Neural progenitor cell (in vitro differentiated cells): Measurements from ENCODE around the gene MYOG. TPM values are rescaled to one million over a fixed set of nuclear protein-coding genes. Genes with fewer than 3 reads are reported as not detected.

Source experiments
- DNase-seq: peaks from one replicate; pipeline ENCODE4 v3.0.0-alpha.2; 2016; ENCODE audit warnings: low spot score
- H2AFZ ChIP-seq: fragments of 200-600 bp; sonication (generic); replicated peaks from 2 replicates; pipeline ENCODE4 v1.6.1; 2016; ENCODE audit warnings: antibody characterized with exemption
- H3F3A ChIP-seq: fragments of 200-600 bp; sonication (generic); 2 replicates; pipeline ENCODE4 v1.6.1; 2016; ENCODE audit warnings: antibody characterized with exemption, low read depth
- H3K27ac ChIP-seq: fragments of 200-600 bp; sonication (generic); 2 replicates; pipeline ENCODE4 v1.5.1; 2016; ENCODE audit warnings: mild to moderate bottlenecking
- H3K27me3 ChIP-seq: fragments of 200-600 bp; sonication (generic); 2 replicates; pipeline ENCODE4 v1.6.1; 2016; ENCODE audit warnings: mild to moderate bottlenecking, moderate library complexity
- H3K36me3 ChIP-seq: fragments of 200-600 bp; sonication (generic); 2 replicates; pipeline ENCODE4 v1.5.1; 2016
- H3K4me1 ChIP-seq: fragments of 200-600 bp; sonication (generic); 2 replicates; pipeline ENCODE4 v1.6.1; 2016; ENCODE audit warnings: mixed run types
- H3K4me2 ChIP-seq: fragments of 200-600 bp; sonication (generic); 2 replicates; pipeline ENCODE4 v1.6.1; 2016
- H3K4me3 ChIP-seq: fragments of 200-600 bp; sonication (generic); 2 replicates; pipeline ENCODE4 v1.5.1; 2016
- H3K79me2 ChIP-seq: fragments of 200-600 bp; sonication (generic); 2 replicates; pipeline ENCODE4 v1.6.1; 2016; ENCODE audit warnings: low read depth
- H3K9ac ChIP-seq: fragments of 200-600 bp; sonication (generic); 2 replicates; pipeline ENCODE4 v1.6.1; 2016
- H3K9me3 ChIP-seq: fragments of 200-600 bp; sonication (generic); 2 replicates; pipeline ENCODE4 v1.5.1; 2016; ENCODE audit warnings: low read depth
- H4K20me1 ChIP-seq: fragments of 200-600 bp; sonication (generic); 2 replicates; pipeline ENCODE4 v1.6.1; 2016; ENCODE audit warnings: low read depth
- H3K27ac Mint-ChIP-seq: 3 replicates; pipeline ENCODE4 v1.8.0; 2021; ENCODE audit warnings: mixed read lengths
- H3K27me3 Mint-ChIP-seq: 2 replicates; pipeline ENCODE4 v1.8.0; 2022; ENCODE audit warnings: low read depth, mild to moderate bottlenecking, inconsistent platforms, moderate library complexity, mixed read lengths; ENCODE audit not compliant: insufficient read depth
- H3K36me3 Mint-ChIP-seq: 3 replicates; pipeline ENCODE4 v1.8.0; 2021; ENCODE audit warnings: mixed read lengths
- H3K4me1 Mint-ChIP-seq: 3 replicates; pipeline ENCODE4 v1.8.0; 2021; ENCODE audit warnings: mixed read lengths
- H3K4me3 Mint-ChIP-seq: 3 replicates; pipeline ENCODE4 v1.8.0; 2021; ENCODE audit warnings: mild to moderate bottlenecking, moderate library complexity, mixed read lengths
- H3K9me3 Mint-ChIP-seq: 3 replicates; pipeline ENCODE4 v1.8.0; 2020; ENCODE audit warnings: mixed read lengths
- EZH2 ChIP-seq: fragments of 200-600 bp; sonication (generic); IDR thresholded peaks from 2 replicates; pipeline ENCODE4 v1.6.1; 2017; ENCODE audit warnings: antibody characterized with exemption, mild to moderate bottlenecking, moderate library complexity
- EZH2phosphoT487 ChIP-seq: fragments of 200-600 bp; sonication (generic); IDR thresholded peaks from 2 replicates; pipeline ENCODE4 v1.6.1; 2017; ENCODE audit warnings: antibody characterized with exemption
- total RNA-seq: library from RNA; depleted of rRNA; stranded (reverse); fragments of >200 nt; gene quantifications from 2 replicates; pipeline ENCODE4 v1.2.3, GENCODE V29; 2015; ENCODE audit warnings: low replicate concordance
- TF ChIP-seq, protein P1 (sequence below): fragments of 200-600 bp; sonication (generic); IDR thresholded peaks from 2 replicates; pipeline ENCODE4 v1.5.1; 2017; ENCODE audit warnings: antibody characterized with exemption, mild to moderate bottlenecking

The MYOG gene
- total RNA-seq, 1 donor from 2014 or later, result not detected

GRCh38 chr1:203100516-203100869 is 14.7 kb upstream of the MYOG start:
- Histone ChIP-seq H3K4me1 (no peaks in the 10 kb centered on the region), H3K27me3 (no peaks in the 10 kb centered on the region), H3K79me2 (no peaks in the 10 kb centered on the region), H3K4me3 (no peak overlapping the region), H4K20me1 (no peaks in the 10 kb centered on the region), H2AFZ (no peak overlapping the region), H3K9me3 (peaks cover 3% of the 10 kb centered on the region), H3K27ac (no peak overlapping the region), H3K9ac (no peak overlapping the region), H3F3A (no peaks in the 10 kb centered on the region), H3K36me3 (no peaks in the 10 kb centered on the region), H3K4me2 (no peak overlapping the region)
- Mint-ChIP-seq H3K36me3 (no peaks in the 10 kb centered on the region), H3K4me3 (no peak overlapping the region), H3K9me3 (peaks cover 15% of the 10 kb centered on the region), H3K27me3 (peaks cover 4% of the 10 kb centered on the region), H3K27ac (no peak overlapping the region), H3K4me1 (peaks cover 3% of the 10 kb centered on the region)
- DNase-seq, result no peak
- no peak for TF ChIP-seq EZH2phosphoT487
- TF ChIP-seq EZH2, result no peak
- TF ChIP-seq, protein P1, sequence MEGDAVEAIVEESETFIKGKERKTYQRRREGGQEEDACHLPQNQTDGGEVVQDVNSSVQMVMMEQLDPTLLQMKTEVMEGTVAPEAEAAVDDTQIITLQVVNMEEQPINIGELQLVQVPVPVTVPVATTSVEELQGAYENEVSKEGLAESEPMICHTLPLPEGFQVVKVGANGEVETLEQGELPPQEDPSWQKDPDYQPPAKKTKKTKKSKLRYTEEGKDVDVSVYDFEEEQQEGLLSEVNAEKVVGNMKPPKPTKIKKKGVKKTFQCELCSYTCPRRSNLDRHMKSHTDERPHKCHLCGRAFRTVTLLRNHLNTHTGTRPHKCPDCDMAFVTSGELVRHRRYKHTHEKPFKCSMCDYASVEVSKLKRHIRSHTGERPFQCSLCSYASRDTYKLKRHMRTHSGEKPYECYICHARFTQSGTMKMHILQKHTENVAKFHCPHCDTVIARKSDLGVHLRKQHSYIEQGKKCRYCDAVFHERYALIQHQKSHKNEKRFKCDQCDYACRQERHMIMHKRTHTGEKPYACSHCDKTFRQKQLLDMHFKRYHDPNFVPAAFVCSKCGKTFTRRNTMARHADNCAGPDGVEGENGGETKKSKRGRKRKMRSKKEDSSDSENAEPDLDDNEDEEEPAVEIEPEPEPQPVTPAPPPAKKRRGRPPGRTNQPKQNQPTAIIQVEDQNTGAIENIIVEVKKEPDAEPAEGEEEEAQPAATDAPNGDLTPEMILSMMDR, result no peak

- H3K9ac ChIP-seq, result no peak overlapping the region
- H3K36me3 Mint-ChIP-seq, result no peaks in the 10 kb centered on the region
- no peaks in the 10 kb centered on the region for H3K79me2 ChIP-seq
- H3K9me3 Mint-ChIP-seq, result peaks cover 19% of the 10 kb centered on the region
- no peaks in the 10 kb centered on the region for H3K27me3 ChIP-seq
- peaks cover 9% of the 10 kb centered on the region for H3K9me3 ChIP-seq
- TF ChIP-seq EZH2 (no peak), EZH2phosphoT487 (no peak)
- TF ChIP-seq, protein P1, result no peak
- H3K4me3 Mint-ChIP-seq, result no peak overlapping the region
- H4K20me1 ChIP-seq, result no peaks in the 10 kb centered on the region
- no peak overlapping the region for H3K27ac Mint-ChIP-seq
- no peak overlapping the region for H2AFZ ChIP-seq
- H3K36me3 ChIP-seq, result no peaks in the 10 kb centered on the region
- no peak for DNase-seq
- H3K4me2 ChIP-seq, result no peak overlapping the region
- peaks cover 5% of the 10 kb centered on the region for H3F3A ChIP-seq
- H3K27me3 Mint-ChIP-seq, result peaks cover 4% of the 10 kb centered on the region
- H3K4me3 ChIP-seq, result no peak overlapping the region
- peaks cover 3% of the 10 kb centered on the region for H3K4me1 Mint-ChIP-seq
- H3K4me1 ChIP-seq, result no peaks in the 10 kb centered on the region
- no peak overlapping the region for H3K27ac ChIP-seq
These were observed 14.1 kb upstream of the MYOG start for GRCh38 chr1:203099805-203100515.

GRCh38 chr1:203098914-203099520 is 13.2 kb upstream of the MYOG start:
- no peak overlapping the region for H3K9ac ChIP-seq
- Mint-ChIP-seq H3K4me1 (peaks cover 3% of the 10 kb centered on the region), H3K9me3 (peaks cover 27% of the 10 kb centered on the region), H3K4me3 (no peak overlapping the region), H3K36me3 (no peaks in the 10 kb centered on the region), H3K27ac (no peak overlapping the region), H3K27me3 (peaks cover 4% of the 10 kb centered on the region)
- H3K36me3 ChIP-seq, result no peaks in the 10 kb centered on the region
- H3K9me3 ChIP-seq, result peaks cover 16% of the 10 kb centered on the region
- DNase-seq, result no peak
- TF ChIP-seq, protein P1, result no peak
- TF ChIP-seq EZH2phosphoT487, result no peak
- TF ChIP-seq EZH2, result no peak
- H2AFZ ChIP-seq, result no peak overlapping the region
- no peaks in the 10 kb centered on the region for H3K4me1 ChIP-seq
- H4K20me1 ChIP-seq, result no peaks in the 10 kb centered on the region
- no peak overlapping the region for H3K4me3 ChIP-seq
- no peaks in the 10 kb centered on the region for H3K79me2 ChIP-seq
- no peaks in the 10 kb centered on the region for H3K27me3 ChIP-seq
- no peak overlapping the region for H3K4me2 ChIP-seq
- peaks cover 5% of the 10 kb centered on the region for H3F3A ChIP-seq
- no peak overlapping the region for H3K27ac ChIP-seq
